Neuronal stem cell (in vitro differentiated cells): Measurements from ENCODE around the gene DNASE2.
"Not testable (repeated sequence)": the region's sequence is repeated elsewhere in the genome, so short reads cannot be mapped to it uniquely, and the experiment has no call there.

ENCODE experiments used
- DNase-seq: peaks from one replicate; pipeline ENCODE4 v3.0.0-alpha.2; 2013; ENCODE audit warnings: low spot score
- H2AFZ ChIP-seq: one replicate; pipeline ENCODE4 v1.6.1; 2013; ENCODE audit warnings: mild to moderate bottlenecking, low read length, inconsistent platforms
- H2AK5ac ChIP-seq: 2 replicates; pipeline ENCODE4 v1.6.1; 2013; ENCODE audit warnings: low read depth, mild to moderate bottlenecking, inconsistent platforms, low read length, moderate library complexity, mixed read lengths
- H2BK120ac ChIP-seq: 2 replicates; pipeline ENCODE4 v1.6.1; 2013; ENCODE audit warnings: low read depth, mild to moderate bottlenecking, inconsistent platforms, low read length, moderate library complexity, mixed read lengths
- H2BK12ac ChIP-seq: one replicate; pipeline ENCODE4 v1.6.1; 2013; ENCODE audit warnings: low read length, inconsistent platforms
- H2BK15ac ChIP-seq: 2 replicates; pipeline ENCODE4 v1.6.1; 2013; ENCODE audit warnings: mild to moderate bottlenecking, low read length, inconsistent platforms, mixed read lengths
- H2BK5ac ChIP-seq: one replicate; pipeline ENCODE4 v1.6.1; 2013; ENCODE audit warnings: inconsistent platforms, mild to moderate bottlenecking, low read length, moderate library complexity
- H3K14ac ChIP-seq: one replicate; pipeline ENCODE4 v1.6.1; 2013; ENCODE audit warnings: low read length, inconsistent platforms
- H3K18ac ChIP-seq: 2 replicates; pipeline ENCODE4 v1.6.1; 2013; ENCODE audit warnings: low read length, inconsistent platforms
- H3K23ac ChIP-seq: 2 replicates; pipeline ENCODE4 v1.6.1; 2013; ENCODE audit warnings: low read depth, mild to moderate bottlenecking, mixed read lengths, low read length, inconsistent platforms; ENCODE audit not compliant: poor library complexity
- H3K27ac ChIP-seq: replicated peaks from 3 replicates; pipeline ENCODE4 v1.5.1; 2013; ENCODE audit warnings: low read length, inconsistent platforms
- H3K27me3 ChIP-seq, 3 experiments: 2 replicates each; pipeline ENCODE4 v1.6.1; 2013; ENCODE audit warnings: low read length in 3 of 3, mild to moderate bottlenecking in 2 of 3, inconsistent platforms in 1 of 3, low read depth in 1 of 3, mixed read lengths in 1 of 3, moderate library complexity in 1 of 3; ENCODE audit not compliant: control insufficient read depth in 3 of 3, insufficient read depth in 3 of 3
- H3K36me3 ChIP-seq, 2 donors: replicated peaks in 1 of 2; 2 replicates each; pipeline ENCODE4 v1.6.1; 2013; ENCODE audit warnings: low read length in 2 of 2; ENCODE audit not compliant: control insufficient read depth in 2 of 2, insufficient read depth in 2 of 2
- H3K4ac ChIP-seq: 2 replicates; pipeline ENCODE4 v1.6.1; 2013; ENCODE audit warnings: inconsistent platforms, mild to moderate bottlenecking, low read length, moderate library complexity
- H3K4me1 ChIP-seq, 2 donors: 1 replicate in 1 of 2; 2 replicates in 1 of 2; pipeline ENCODE4 v1.6.1; 2013; ENCODE audit warnings: low read length in 2 of 2, low read depth in 1 of 2; ENCODE audit not compliant: control insufficient read depth in 2 of 2, insufficient read depth in 1 of 2
- H3K4me2 ChIP-seq: one replicate; pipeline ENCODE4 v1.6.1; 2013; ENCODE audit warnings: mild to moderate bottlenecking, low read length, inconsistent platforms; ENCODE audit not compliant: insufficient read depth, poor library complexity, severe bottlenecking
- H3K4me3 ChIP-seq, 2 donors: 2 replicates each; pipeline ENCODE4 v1.5.1; 2013; ENCODE audit warnings: low read length in 2 of 2, mild to moderate bottlenecking in 2 of 2, inconsistent platforms in 1 of 2, moderate library complexity in 1 of 2
- H3K79me1 ChIP-seq: one replicate; pipeline ENCODE4 v1.6.1; 2013; ENCODE audit warnings: low read depth, mild to moderate bottlenecking, inconsistent platforms, low read length, moderate library complexity
- H3K9ac ChIP-seq: one replicate; pipeline ENCODE4 v1.6.1; 2013; ENCODE audit warnings: mild to moderate bottlenecking, low read depth, low read length, inconsistent platforms; ENCODE audit not compliant: poor library complexity
- H3K9me3 ChIP-seq, 2 donors: replicated peaks in 1 of 2; 2 replicates each; pipeline versions ENCODE3 to v1.6.1; 2013; ENCODE audit warnings: low read length in 2 of 2, mild to moderate bottlenecking in 2 of 2, inconsistent platforms in 1 of 2, low read depth in 1 of 2, mixed read lengths in 1 of 2, moderate library complexity in 1 of 2; ENCODE audit not compliant: control insufficient read depth in 2 of 2, insufficient read depth in 1 of 2
- H4K8ac ChIP-seq: one replicate; pipeline ENCODE4 v1.6.1; 2013; ENCODE audit warnings: low read depth, mild to moderate bottlenecking, inconsistent platforms, low read length, moderate library complexity
- H4K91ac ChIP-seq: one replicate; pipeline ENCODE4 v1.6.1; 2013; ENCODE audit warnings: low read length, low read depth, mild to moderate bottlenecking, inconsistent platforms; ENCODE audit not compliant: poor library complexity
- WGBS, 2 donors: extraction: QIAGEN DNeasy Blood & Tissue Kit; methylation state at CpG; one replicate each; pipeline ENCODE4 v1.1.7; 2013; ENCODE audit warnings: missing lambda C conversion rate in 2 of 2, mixed read lengths in 1 of 2; ENCODE audit not compliant: insufficient read length in 2 of 2, insufficient replicate concordance in 1 of 2; ENCODE audit errors: extremely low coverage in 2 of 2; 5-methylcytosine and 5-hydroxymethylcytosine counted together

The DNASE2 gene

GRCh38 chr19:12846613-12847012 lies 34.6 kb downstream of the DNASE2 start:
- DNase-seq, H2BK5ac ChIP-seq, H3K79me1 ChIP-seq, H4K8ac ChIP-seq, H2AK5ac ChIP-seq, H2BK120ac ChIP-seq, H3K23ac ChIP-seq, H3K4ac ChIP-seq, H3K18ac ChIP-seq, H3K9me3 ChIP-seq, H3K9ac ChIP-seq, H3K14ac ChIP-seq, H3K27ac ChIP-seq, H4K91ac ChIP-seq, H2AFZ ChIP-seq, H2BK12ac ChIP-seq, H3K4me2 ChIP-seq, H3K4me3 ChIP-seq, H3K4me1 ChIP-seq, H2BK15ac ChIP-seq, H3K27me3 ChIP-seq: not testable (repeated sequence)
- WGBS, 2 donors = no CpG with 5 or more reads among the region's 7 CpGs
- peaks cover 4 to 11% of the 10 kb centered on the region in 2 donors for H3K36me3 ChIP-seq

GRCh38 chr19:12843999-12844732 lies 37.1 kb downstream of the DNASE2 start:
- Histone ChIP-seq H2BK12ac (no peak overlapping the region), H3K27me3 (peaks cover 0 to 2% (median 0%) of the 10 kb centered on the region in 3 experiments), H3K9me3 (no peaks in the 10 kb centered on the region), H3K14ac (no peak overlapping the region), H2AK5ac (no peak overlapping the region), H3K36me3 (peaks cover 4 to 11% of the 10 kb centered on the region in 2 donors), H3K23ac (no peak overlapping the region), H3K27ac (no peak overlapping the region), H4K8ac (no peak overlapping the region), H2BK15ac (no peak overlapping the region), H2BK5ac (no peak overlapping the region), H2BK120ac (no peak overlapping the region), H2AFZ (no peak overlapping the region), H3K9ac (no peak overlapping the region), H3K4ac (no peak overlapping the region), H3K79me1 (no peaks in the 10 kb centered on the region), H3K18ac (no peak overlapping the region), H3K4me2 (no peak overlapping the region), H3K4me1 (peaks cover 6 to 18% of the 10 kb centered on the region in 2 donors), H3K4me3 (no peak overlapping the region), H4K91ac (no peak overlapping the region)
- DNase-seq = no peak
- no CpG with 5 or more reads among the region's 3 CpGs for WGBS, 2 donors

GRCh38 chr19:12843328-12843727 lies 37.9 kb downstream of the DNASE2 start:
- Histone ChIP-seq H3K23ac (no peak overlapping the region), H3K9ac (no peak overlapping the region), H2AK5ac (no peak overlapping the region), H2BK120ac (no peak overlapping the region), H3K4me1 (peaks cover 10 to 20% of the 10 kb centered on the region in 2 donors), H3K4me2 (no peak overlapping the region), H2AFZ (no peak overlapping the region), H2BK15ac (no peak overlapping the region), H3K14ac (no peak overlapping the region), H3K36me3 (peaks cover 0 to 8% of the 10 kb centered on the region in 2 donors), H2BK5ac (no peak overlapping the region), H3K4me3 (no peak overlapping the region), H3K9me3 (no peaks in the 10 kb centered on the region), H3K79me1 (no peaks in the 10 kb centered on the region), H3K27me3 (peaks cover 0 to 2% (median 0%) of the 10 kb centered on the region in 3 experiments), H2BK12ac (no peak overlapping the region), H3K4ac (no peak overlapping the region), H4K91ac (no peak overlapping the region), H3K27ac (no peak overlapping the region), H3K18ac (no peak overlapping the region), H4K8ac (no peak overlapping the region)
- DNase-seq = no peak
- no CpG with 5 or more reads among the region's 11 CpGs for WGBS, 2 donors

GRCh38 chr19:12842511-12842910 lies 38.7 kb downstream of the DNASE2 start:
- no peak overlapping the region for H3K27ac ChIP-seq
- WGBS, 2 donors = no CpG with 5 or more reads among the region's 18 CpGs
- H4K91ac ChIP-seq = peak overlapping the region; percentile 1
- peaks cover 0 to 4% of the 10 kb centered on the region in 2 donors for H3K36me3 ChIP-seq
- peak overlapping the region; percentile 67 for H2BK12ac ChIP-seq
- no peak overlapping the region for H2AK5ac ChIP-seq
- H3K18ac ChIP-seq = no peak overlapping the region
- H3K9me3 ChIP-seq = no peaks in the 10 kb centered on the region
- peak overlapping the region in 1 of 2 donors; percentile 27 for H3K4me3 ChIP-seq
- no peak overlapping the region for H4K8ac ChIP-seq
- H2BK5ac ChIP-seq = no peak overlapping the region
- H3K4ac ChIP-seq = no peak overlapping the region
- no peak overlapping the region for H2AFZ ChIP-seq
- no peak for DNase-seq
- no peaks in the 10 kb centered on the region for H3K79me1 ChIP-seq
- no peak overlapping the region for H2BK15ac ChIP-seq
- H3K27me3 ChIP-seq = no peaks in the 10 kb centered on the region
- no peak overlapping the region for H2BK120ac ChIP-seq
- peaks cover 10 to 20% of the 10 kb centered on the region in 2 donors for H3K4me1 ChIP-seq
- peak overlapping the region; percentile 82 for H3K23ac ChIP-seq
- no peak overlapping the region for H3K4me2 ChIP-seq
- H3K14ac ChIP-seq = no peak overlapping the region
- no peak overlapping the region for H3K9ac ChIP-seq
